ENCODE data around the gene ZNF774.
A peak's percentile ranks its signal among the peaks of the same experiment; 100 is the strongest.
"Not testable (repeated sequence)": the region's sequence is repeated elsewhere in the genome, so short reads cannot be mapped to it uniquely, and the experiment has no call there.

Gene ZNF774

DNA sequence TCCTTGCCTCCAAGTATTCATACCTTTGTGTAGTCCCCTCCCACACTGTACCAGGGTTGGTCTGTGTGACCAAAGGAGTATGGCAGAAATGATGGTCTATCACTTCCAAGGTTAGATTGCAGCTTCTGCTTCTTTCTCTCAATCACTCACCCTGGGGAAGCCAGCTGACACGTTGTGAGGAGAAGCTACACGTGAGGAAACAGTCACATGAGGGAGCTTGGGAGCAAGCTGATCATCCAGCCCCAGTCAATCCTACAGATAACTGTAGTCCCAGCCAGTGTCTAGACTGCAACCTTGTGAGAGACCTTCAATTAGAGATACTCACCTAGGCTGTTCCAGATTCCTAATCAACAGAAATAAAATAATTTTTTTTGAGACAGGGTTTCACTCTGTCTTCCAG lies 6.2 kb upstream of the ZNF774 start:
- no peak for DNase-seq (ENCODE audit: low spot score)

DNA sequence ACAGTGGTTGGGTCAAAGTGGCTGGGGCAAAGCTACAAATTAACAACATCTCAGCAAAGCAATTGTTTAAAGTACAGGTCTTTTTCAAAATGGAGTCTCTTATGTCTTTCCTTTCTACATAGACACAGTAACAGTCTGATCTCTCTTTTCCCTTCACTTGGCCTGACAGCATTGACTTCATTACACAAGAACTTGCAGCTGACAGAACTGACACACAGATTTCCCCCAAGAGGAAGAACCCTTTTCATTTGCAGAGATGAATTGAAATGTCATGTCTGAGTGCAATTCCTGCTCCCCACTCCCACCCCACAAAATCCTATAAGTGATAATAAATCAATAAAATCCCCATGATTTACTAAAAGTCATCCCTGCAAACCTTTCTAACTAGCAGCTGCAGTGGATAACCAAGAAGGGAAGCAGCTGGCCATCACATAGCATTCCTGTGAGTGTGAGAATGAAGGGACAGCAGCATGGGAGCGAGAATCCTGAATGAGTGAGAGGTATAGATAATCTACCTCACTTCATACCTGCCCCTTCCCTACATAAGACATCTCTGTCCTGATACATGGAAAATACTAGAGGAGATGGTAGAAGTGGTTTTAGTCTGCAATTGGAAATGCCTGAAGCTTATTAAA lies 4.5 kb upstream of the ZNF774 start:
- not testable (repeated sequence) for DNase-seq (ENCODE audit: low spot score)

GRCh38 chr15:90348456-90348855 lies 3.6 kb upstream of the ZNF774 start:
- no peak for DNase-seq (ENCODE audit: low spot score)

GRCh38 chr15:90349072-90349471 lies 3.0 kb upstream of the ZNF774 start:
- DNase-seq (ENCODE audit: low spot score): no peak

GRCh38 chr15:90349821-90350220 lies 2.3 kb upstream of the ZNF774 start:
- DNase-seq (ENCODE audit: low spot score): no peak

DNA sequence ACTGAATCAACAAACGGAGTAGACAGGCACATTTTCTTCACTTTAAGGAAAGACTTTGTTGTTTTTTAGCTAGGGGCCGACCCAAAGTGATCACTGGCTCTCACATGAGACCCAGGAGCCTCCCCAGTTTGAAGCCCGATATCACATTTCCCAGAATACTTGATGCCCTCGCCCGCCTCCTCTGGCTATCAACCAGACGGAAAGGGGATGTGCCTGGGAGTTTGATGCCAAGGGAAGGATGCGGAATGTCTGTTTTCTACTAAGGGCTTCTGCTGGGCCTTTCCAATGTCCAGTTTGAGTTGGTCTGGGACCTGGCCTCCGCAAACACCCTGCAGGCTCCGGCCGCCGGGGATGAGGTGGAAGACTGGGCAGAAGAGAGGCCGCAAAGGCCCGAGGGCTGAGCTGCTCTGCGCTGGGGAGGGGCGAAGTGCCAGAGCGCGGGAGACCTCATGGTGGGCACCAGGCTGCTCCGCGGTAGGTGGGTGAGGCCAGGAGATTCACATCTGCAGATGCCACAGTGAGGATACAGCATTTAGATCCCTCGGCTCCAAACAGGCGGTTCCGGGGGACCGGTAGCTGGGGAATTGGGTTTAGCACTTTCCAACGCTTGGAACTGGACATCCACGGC lies 491 bp upstream of the ZNF774 start:
- no peak for DNase-seq (ENCODE audit: low spot score)

DNA sequence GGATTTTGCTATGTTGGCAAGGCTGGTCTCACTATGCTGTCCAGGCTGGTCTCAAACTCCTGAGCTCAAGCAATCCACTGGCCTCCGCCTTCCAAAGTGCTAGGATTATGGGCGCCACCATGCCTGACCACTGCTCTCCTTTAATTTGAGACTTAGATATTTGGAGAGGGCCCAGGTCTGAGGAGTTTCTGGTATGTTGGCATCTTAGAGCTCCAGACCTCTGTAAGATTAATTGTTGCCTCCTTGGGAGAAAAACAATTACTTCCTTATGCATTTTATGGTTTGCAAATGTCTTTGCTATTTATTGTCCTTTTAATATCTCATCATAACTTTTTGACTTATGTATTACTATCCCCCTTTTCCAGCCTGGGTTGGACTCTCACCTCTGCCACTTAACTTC lies 2.9 kb downstream of the ZNF774 start:
- no peak for DNase-seq (ENCODE audit: low spot score)

DNA sequence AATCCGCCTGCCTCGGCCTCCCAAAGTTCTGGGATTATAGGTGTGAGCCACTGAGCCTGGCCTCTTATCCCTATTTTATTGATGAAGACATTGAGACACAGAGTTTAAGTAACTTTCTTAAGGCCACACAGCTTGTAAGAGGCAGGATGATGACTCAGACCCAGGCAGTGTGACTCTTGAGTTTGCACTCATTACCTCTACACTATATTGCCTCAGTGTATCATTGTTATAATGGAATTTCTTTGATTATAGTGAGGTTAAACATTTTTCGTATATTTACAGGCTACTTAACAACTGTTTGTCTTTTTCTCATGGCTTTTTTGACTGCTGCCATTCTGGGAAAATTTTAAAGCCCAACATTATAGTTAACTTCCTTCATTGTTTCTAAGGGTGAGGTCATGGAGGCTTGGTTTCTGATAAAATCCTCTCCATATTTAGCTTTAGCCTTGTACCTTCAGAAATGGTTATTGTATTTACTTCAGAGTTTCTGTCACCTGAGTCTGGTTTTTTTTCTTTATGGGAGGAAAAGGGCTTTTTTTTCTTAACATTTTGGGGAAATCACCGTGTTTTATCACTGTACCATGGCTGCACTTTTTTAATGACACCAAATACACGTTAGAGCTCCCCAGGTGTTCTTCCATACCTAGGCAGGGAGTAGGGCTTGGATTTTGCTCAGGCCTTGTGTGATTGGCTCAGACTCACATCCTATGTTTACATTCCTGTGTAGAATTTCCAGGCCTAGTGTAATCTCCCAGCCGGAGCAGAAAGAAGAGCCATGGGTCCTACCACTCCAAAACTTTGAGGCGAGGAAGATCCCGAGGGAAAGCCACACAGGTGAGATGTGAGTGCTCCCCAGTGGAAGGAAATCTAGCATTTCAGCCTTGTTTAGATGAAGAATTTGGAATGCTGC lies 6.3 kb downstream of the ZNF774 start:
- no peak for DNase-seq (ENCODE audit: low spot score)

DNA sequence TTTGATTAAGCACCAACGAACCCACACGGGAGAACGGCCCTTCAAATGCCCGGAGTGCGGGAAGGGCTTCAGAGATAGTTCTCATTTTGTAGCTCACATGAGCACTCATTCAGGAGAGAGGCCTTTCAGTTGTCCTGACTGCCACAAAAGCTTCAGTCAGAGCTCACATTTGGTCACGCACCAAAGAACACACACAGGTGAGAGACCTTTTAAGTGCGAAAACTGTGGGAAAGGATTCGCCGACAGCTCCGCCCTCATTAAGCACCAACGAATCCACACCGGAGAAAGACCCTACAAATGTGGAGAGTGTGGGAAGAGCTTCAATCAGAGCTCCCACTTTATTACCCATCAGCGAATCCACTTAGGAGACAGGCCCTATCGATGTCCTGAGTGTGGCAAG lies 8.7 kb downstream of the ZNF774 start:
- DNase-seq (ENCODE audit: low spot score): no peak

- no peak for DNase-seq (ENCODE audit: low spot score)
Measured at GRCh38 chr15:90362936-90363212, 10.8 kb downstream of the ZNF774 start.

DNA sequence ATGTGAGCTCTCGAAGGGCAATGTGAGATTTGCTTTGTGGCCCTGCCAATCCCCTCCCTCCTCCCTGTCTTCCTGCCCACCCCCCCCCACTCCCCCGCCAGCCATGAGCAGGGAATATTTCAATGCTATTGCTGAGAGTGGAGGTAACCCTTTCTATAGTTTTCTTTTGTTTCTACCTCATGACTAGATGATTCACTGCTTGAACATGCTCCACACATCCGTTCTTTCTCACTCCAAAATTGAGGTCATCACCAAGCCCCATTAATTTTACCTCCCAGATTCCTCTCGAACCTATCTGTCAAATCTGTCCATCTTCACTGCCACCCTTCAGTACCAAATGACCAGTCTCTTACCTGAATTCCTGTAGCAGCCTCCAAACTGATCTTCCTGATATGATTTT lies 12.2 kb downstream of the ZNF774 start:
- DNase-seq (ENCODE audit: low spot score): no peak

DNA sequence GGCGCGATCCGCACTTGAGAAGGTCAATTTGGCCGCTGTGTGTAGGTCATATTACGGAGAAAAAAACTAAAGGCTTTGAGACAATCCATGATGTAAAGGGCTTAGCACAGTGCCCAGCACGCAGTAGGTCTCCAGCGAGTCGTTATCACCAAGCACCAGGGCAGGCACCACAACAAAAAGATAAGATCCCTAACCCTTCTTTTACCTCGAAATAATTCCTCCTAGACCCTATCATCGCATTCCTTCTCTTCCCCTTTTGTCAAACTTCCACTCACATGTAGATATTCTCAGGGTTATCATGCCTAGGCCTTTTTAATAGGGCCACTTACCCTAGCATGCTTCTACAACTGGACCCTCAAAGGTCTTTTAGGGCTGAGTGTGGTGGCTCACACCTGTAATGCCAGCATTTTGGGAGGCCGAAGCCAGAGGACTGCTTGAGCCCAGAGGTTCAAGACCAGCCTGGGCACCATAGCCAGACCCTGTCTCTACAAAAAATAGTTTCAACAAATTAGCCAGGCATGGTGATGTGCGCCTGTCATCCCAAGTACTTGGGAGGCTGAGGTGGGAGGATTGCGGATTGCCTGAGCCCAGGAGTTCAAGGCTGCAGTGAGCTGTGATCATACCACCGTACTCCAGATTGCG lies 13.5 kb downstream of the ZNF774 start:
- no peak for DNase-seq (ENCODE audit: low spot score)

GRCh38 chr15:90367576-90367975 lies 15.5 kb downstream of the ZNF774 start:
- DNase-seq (ENCODE audit: low spot score): no peak

- no peak for DNase-seq (ENCODE audit: low spot score)
Measured at GRCh38 chr15:90375071-90375470, 23.0 kb downstream of the ZNF774 start.

- DNase-seq (ENCODE audit: low spot score): no peak
Measured at GRCh38 chr15:90376789-90377188, 24.7 kb downstream of the ZNF774 start.

- DNase-seq (ENCODE audit: low spot score): no peak
Measured at GRCh38 chr15:90379263-90379662, 27.2 kb downstream of the ZNF774 start.

- DNase-seq (ENCODE audit: low spot score): no peak
Measured at GRCh38 chr15:90381515-90381914, 29.4 kb downstream of the ZNF774 start.

GRCh38 chr15:90382320-90382719 lies 30.2 kb downstream of the ZNF774 start:
- no peak for DNase-seq (ENCODE audit: low spot score)

GRCh38 chr15:90386221-90386620 lies 34.1 kb downstream of the ZNF774 start:
- no peak for DNase-seq (ENCODE audit: low spot score)

DNA sequence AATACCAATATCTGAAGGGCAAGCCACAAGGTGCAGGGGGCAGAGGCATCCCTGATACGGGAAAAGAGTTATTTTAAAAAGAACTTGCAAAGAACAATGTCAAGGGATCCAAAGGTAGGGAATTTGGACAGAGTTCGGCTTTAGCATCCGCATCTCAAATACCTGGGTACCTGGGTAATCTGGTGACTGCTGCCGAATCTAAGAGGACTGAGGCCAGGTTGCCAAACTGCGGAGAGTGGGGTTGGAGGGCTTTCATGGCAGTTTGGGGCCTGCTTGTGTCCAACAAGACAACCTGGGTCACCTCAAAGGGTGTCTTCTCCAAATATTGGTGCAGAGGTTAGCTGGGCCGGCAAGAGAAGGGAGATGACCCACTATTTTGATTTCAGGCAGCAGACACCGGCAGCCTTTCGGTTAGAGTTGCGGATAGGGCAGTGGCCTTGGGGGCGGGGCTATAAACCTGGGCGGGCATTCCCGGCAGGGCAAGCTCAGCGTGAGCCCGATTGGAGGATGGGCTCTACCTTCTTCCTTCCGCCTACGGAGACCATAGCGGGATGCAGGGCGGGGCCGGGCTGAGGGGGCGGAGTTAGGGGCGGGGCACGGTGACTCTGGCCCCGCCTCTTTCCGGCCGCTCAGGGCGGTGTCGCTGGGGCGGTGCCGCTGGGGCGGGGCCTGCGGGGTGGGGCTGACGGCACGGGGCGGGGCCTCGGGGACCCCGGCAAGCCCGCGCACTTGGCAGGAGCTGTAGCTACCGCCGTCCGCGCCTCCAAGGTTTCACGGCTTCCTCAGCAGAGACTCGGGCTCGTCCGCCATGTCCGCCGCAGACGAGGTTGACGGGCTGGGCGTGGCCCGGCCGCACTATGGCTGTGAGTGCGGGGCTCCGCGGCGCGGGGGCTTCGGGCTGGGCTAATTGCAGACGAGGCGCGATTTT lies 35.7 kb downstream of the ZNF774 start, which contains the start of gene IQGAP1:
IQGAP1 (plus strand) TSS at position 709 of the 928 bp plus-strand sequence; CDS start at position 809, 100 bp downstream.
- DNase-seq (ENCODE audit: low spot score): peak; percentile 96

Measured in SK-N-DZ (cell line).